ENCODE results near the gene CACNA1E. TPM values are rescaled to one million over a fixed set of nuclear protein-coding genes. Genes with fewer than 3 reads are reported as not detected.

The CACNA1E gene
- total RNA-seq, 1 experiment from 2014 or later = 0.05 TPM

DNA sequence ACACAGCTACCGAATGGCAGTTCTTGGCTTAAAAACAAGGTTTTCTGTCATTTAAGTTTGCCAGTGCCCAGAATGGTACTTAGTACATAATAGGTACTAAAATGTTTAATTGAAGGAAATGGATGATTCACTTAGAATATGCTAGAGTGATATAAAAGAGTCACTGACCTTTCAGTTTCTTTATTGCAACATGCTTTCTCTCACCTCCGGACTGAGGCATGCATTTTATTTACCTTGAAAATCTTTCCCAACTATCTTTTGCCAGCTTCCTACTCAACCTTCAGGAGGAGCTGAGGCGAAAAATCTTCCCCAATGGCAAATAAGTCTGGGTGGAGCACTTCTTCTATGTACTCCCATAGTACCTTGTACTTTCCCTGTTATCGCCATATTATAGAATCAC, 333.3 kb downstream of the CACNA1E start:
- intact Hi-C loops (cut with micrococcal nuclease) = no loop called here
- H3K4me3 Mint-ChIP-seq (ENCODE audit: unreplicated experiment) = no peak overlapping the region
- H3K4me1 Mint-ChIP-seq (ENCODE audit: insufficient read depth, unreplicated experiment) = peaks cover 15% of the 10 kb centered on the region
- BruUV-seq (replicated peaks) = no TSS peak
- no peaks in the 10 kb centered on the region for H3K36me3 Mint-ChIP-seq (ENCODE audit: insufficient read depth, unreplicated experiment)
- ChIA-PET POLR2A (interaction anchor here (0.6 kb wide), 1 partner anchor 10 kb away, joined by 3 read pairs; no protein-coding TSS in a partner anchor), CTCF (interaction anchor here (0.5 to 0.7 kb wide), 3 partner anchors 99 to 338 kb away, joined by 3 read pairs; no protein-coding TSS in a partner anchor)
- peak; percentile 55 for DNase-seq (ENCODE audit: unreplicated experiment)
- TF ChIP-seq, protein P1, sequence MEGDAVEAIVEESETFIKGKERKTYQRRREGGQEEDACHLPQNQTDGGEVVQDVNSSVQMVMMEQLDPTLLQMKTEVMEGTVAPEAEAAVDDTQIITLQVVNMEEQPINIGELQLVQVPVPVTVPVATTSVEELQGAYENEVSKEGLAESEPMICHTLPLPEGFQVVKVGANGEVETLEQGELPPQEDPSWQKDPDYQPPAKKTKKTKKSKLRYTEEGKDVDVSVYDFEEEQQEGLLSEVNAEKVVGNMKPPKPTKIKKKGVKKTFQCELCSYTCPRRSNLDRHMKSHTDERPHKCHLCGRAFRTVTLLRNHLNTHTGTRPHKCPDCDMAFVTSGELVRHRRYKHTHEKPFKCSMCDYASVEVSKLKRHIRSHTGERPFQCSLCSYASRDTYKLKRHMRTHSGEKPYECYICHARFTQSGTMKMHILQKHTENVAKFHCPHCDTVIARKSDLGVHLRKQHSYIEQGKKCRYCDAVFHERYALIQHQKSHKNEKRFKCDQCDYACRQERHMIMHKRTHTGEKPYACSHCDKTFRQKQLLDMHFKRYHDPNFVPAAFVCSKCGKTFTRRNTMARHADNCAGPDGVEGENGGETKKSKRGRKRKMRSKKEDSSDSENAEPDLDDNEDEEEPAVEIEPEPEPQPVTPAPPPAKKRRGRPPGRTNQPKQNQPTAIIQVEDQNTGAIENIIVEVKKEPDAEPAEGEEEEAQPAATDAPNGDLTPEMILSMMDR (IDR thresholded peaks at IDR 0.05; ENCODE audit: unreplicated experiment) = no peak
- H3K27me3 Mint-ChIP-seq (ENCODE audit: insufficient read depth, unreplicated experiment) = peaks cover 19% of the 10 kb centered on the region
- H3K9me3 Mint-ChIP-seq (ENCODE audit: unreplicated experiment) = no peaks in the 10 kb centered on the region
- H3K27ac Mint-ChIP-seq (ENCODE audit: low read depth, unreplicated experiment) = no peak overlapping the region

DNA sequence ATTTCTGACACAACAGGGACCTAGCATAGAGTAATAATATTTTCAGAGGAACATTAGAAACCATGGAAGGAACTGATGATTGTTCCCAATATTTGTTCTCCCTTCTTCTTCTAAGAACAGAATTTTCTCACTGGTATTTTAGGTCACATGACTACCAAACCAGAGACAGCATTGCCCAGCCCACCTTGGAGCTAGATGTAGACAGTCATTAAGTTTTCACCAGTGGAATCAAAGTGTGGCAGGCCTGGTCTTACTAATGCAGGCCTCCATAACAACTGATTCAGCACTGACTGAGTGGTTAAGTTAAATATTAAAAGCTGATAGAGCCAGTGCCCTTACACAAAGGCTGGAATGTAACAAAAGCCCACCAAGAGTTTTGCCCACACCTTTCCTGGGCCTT, 333.8 kb downstream of the CACNA1E start:
- H3K27me3 Mint-ChIP-seq (ENCODE audit: insufficient read depth, unreplicated experiment) = peaks cover 19% of the 10 kb centered on the region
- H3K27ac Mint-ChIP-seq (ENCODE audit: low read depth, unreplicated experiment) = no peak overlapping the region
- TF ChIP-seq, protein P1 (IDR thresholded peaks at IDR 0.05; ENCODE audit: unreplicated experiment) = no peak
- no peaks in the 10 kb centered on the region for H3K36me3 Mint-ChIP-seq (ENCODE audit: insufficient read depth, unreplicated experiment)
- no TSS peak for BruUV-seq (replicated peaks)
- no peak for DNase-seq (ENCODE audit: unreplicated experiment)
- intact Hi-C loops (cut with micrococcal nuclease) = no loop called here
- peaks cover 10% of the 10 kb centered on the region for H3K4me1 Mint-ChIP-seq (ENCODE audit: insufficient read depth, unreplicated experiment)
- ChIA-PET CTCF (interaction anchor here (0.6 to 0.7 kb wide), 3 partner anchors 82 to 141 kb away, joined by 3 read pairs; no protein-coding TSS in a partner anchor), POLR2A (interaction anchor here (0.6 kb wide), 1 partner anchor 11 kb away, joined by 3 read pairs; no protein-coding TSS in a partner anchor)
- H3K9me3 Mint-ChIP-seq (ENCODE audit: unreplicated experiment) = no peaks in the 10 kb centered on the region
- no peak overlapping the region for H3K4me3 Mint-ChIP-seq (ENCODE audit: unreplicated experiment)

DNA sequence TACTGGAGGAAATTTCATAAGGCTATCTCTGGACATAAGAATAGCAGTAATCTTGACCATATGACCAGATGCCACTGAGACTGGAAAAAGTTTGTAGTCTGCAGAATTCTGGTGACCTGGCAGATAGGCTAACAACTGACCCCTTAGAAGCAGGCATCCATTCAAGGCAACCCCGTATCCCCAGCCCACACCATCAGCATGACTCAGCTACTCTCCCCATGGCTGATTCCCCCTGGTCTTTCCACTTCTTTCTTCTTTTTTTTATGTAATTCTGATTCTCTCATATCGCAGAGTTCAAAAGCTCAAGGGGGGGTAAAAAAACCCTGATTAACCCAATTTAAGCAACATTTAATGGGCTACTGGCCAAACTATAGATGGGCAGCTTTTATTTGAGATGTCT, 335.1 kb downstream of the CACNA1E start:
- Mint-ChIP-seq H3K36me3 (ENCODE audit: insufficient read depth, unreplicated experiment) (no peaks in the 10 kb centered on the region), H3K27ac (ENCODE audit: low read depth, unreplicated experiment) (no peak overlapping the region), H3K27me3 (ENCODE audit: insufficient read depth, unreplicated experiment) (peaks cover 27% of the 10 kb centered on the region), H3K4me1 (ENCODE audit: insufficient read depth, unreplicated experiment) (peaks cover 10% of the 10 kb centered on the region), H3K9me3 (ENCODE audit: unreplicated experiment) (no peaks in the 10 kb centered on the region), H3K4me3 (ENCODE audit: unreplicated experiment) (no peak overlapping the region)
- no peak for DNase-seq (ENCODE audit: unreplicated experiment)
- intact Hi-C loops (cut with micrococcal nuclease) = no loop called here
- POLR2A ChIA-PET = interaction anchor here (0.8 kb wide), 1 partner anchor 147 kb away, joined by 3 read pairs; no protein-coding TSS in a partner anchor
- CTCF ChIA-PET = interaction anchor here (0.6 to 1.1 kb wide), 3 partner anchors 20 to 340 kb away, joined by 3 read pairs; no protein-coding TSS in a partner anchor
- TF ChIP-seq, protein P1 (IDR thresholded peaks at IDR 0.05; ENCODE audit: unreplicated experiment) = no peak
- no TSS peak for BruUV-seq (replicated peaks)

DNA sequence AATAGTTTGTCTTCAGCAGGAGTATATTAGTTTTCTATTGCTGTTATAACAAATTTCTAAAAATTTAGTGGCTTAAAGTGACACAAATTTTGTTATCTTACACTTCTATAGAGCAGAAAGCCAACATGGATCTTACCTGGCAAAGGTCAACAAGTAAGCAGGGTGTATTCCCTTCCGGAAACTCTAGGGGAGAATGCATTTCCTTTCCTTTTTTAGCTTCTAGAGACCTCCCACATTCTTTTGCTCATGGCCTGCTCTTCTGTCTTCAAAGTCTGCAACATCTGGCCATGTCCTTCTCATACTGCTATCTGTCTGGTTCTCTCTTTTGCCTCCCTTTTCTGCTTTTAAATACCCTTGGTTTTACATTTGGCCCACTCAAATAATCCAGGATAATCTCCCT, 335.6 kb downstream of the CACNA1E start:
- Mint-ChIP-seq H3K9me3 (ENCODE audit: unreplicated experiment) (no peaks in the 10 kb centered on the region), H3K4me3 (ENCODE audit: unreplicated experiment) (no peak overlapping the region), H3K36me3 (ENCODE audit: insufficient read depth, unreplicated experiment) (no peaks in the 10 kb centered on the region), H3K27ac (ENCODE audit: low read depth, unreplicated experiment) (no peak overlapping the region), H3K27me3 (ENCODE audit: insufficient read depth, unreplicated experiment) (peaks cover 27% of the 10 kb centered on the region), H3K4me1 (ENCODE audit: insufficient read depth, unreplicated experiment) (peaks cover 10% of the 10 kb centered on the region)
- no peak for DNase-seq (ENCODE audit: unreplicated experiment)
- BruUV-seq (replicated peaks) = no TSS peak
- TF ChIP-seq, protein P1 (IDR thresholded peaks at IDR 0.05; ENCODE audit: unreplicated experiment) = no peak
- POLR2A ChIA-PET = interaction anchor here (0.6 kb wide), 1 partner anchor 13 kb away, joined by 3 read pairs; no protein-coding TSS in a partner anchor
- CTCF ChIA-PET = interaction anchor here (0.6 kb wide), 1 partner anchor 111 kb away, joined by 3 read pairs; no protein-coding TSS in a partner anchor
- intact Hi-C loops (cut with micrococcal nuclease) = no loop called here

All from MCF 10A (cell line).